K562 (cell line): ENCODE data around the gene DCAKD. TPM values are rescaled to one million over a fixed set of nuclear protein-coding genes. Genes with fewer than 3 reads are reported as not detected.

Source experiments
- ATAC-seq: fragments of 200-7000 bp; cut with Tn5 transposase; 3 replicates; pipeline ENCODE4 v1.9.1; 2020; ENCODE audit warnings: moderate library complexity
- BruUV-seq: library from RNA; stranded (reverse); fragments of 400-500 nt; replicated peaks from 2 replicates; lab custom pipeline; 2021; lab: Mats Ljungman, UMichigan
- CTCF ChIA-PET: fragments of 300-600 bp; formaldehyde crosslinking; extraction: SDS; loops from one replicate; lab custom pipeline; 2021; ENCODE audit warnings: low intra/inter-chr PET ratio; lab: Yijun Ruan, JAX
- POLR2A ChIA-PET: fragments of 300-600, 350-650 bp; sonication (Branson Sonifier 250); formaldehyde crosslinking; extraction: SDS; loops from one replicate; lab custom pipeline; 2021; ENCODE audit warnings: antibody characterized with exemption, inconsistent platforms; lab: Yijun Ruan, JAX
- DNase-seq, 4 experiments: peaks; one replicate each; pipeline versions ENCODE4 v3.0.0 to v3.0.0-alpha.2; 2011 to 2018; ENCODE audit warnings: low spot score in 3 of 4, mixed read lengths in 3 of 4; ENCODE audit errors: extremely low read depth in 1 of 4
- FAIRE-seq: peaks from 2 replicates; lab custom pipeline; 2011; peaks lifted over from hg19 to GRCh38; lab: Jason Lieb, UNC
- H2AFZ ChIP-seq: 2 replicates; pipeline ENCODE4 v1.6.0; 2011; ENCODE audit warnings: low read depth, low read length, control low read depth, inconsistent platforms
- H3K27ac ChIP-seq: fragments of 200-600 bp; 3 replicates; pipeline ENCODE4 v1.8.0; 2011; ENCODE audit warnings: low read depth, mild to moderate bottlenecking, control low read depth, inconsistent platforms, low read length, moderate library complexity, mixed read lengths; ENCODE audit errors: extremely low read depth
- H3K27me3 ChIP-seq, 2 experiments: fragments of 300-600 bp in 1 of 2; 2 replicates in 1 of 2; 3 replicates in 1 of 2; pipeline versions ENCODE4 v1.6.0 to v1.8.0; 2011; ENCODE audit warnings: inconsistent platforms in 2 of 2, low read length in 2 of 2, mild to moderate bottlenecking in 1 of 2, mixed read lengths in 1 of 2, moderate library complexity in 1 of 2; ENCODE audit not compliant: control insufficient read depth in 2 of 2, insufficient read depth in 2 of 2
- H3K36me3 ChIP-seq: fragments of 300-600 bp; 3 replicates; pipeline ENCODE4 v1.8.0; 2011; ENCODE audit warnings: mild to moderate bottlenecking, low read length, inconsistent platforms; ENCODE audit not compliant: control insufficient read depth, insufficient read depth
- H3K4me1 ChIP-seq, 2 experiments: fragments of 200-600 bp in 1 of 2; replicated peaks in 1 of 2; 2 replicates in 1 of 2; 3 replicates in 1 of 2; pipeline versions ENCODE4 v1.5.1 to v1.8.0; 2011; ENCODE audit warnings: inconsistent platforms in 2 of 2, low read length in 2 of 2, mild to moderate bottlenecking in 1 of 2, mixed read lengths in 1 of 2, moderate library complexity in 1 of 2; ENCODE audit not compliant: control insufficient read depth in 2 of 2, insufficient read depth in 2 of 2
- H3K4me2 ChIP-seq: 2 replicates; pipeline ENCODE4 v1.6.1; 2011; ENCODE audit warnings: low read length, control low read depth, inconsistent platforms, mixed read lengths; ENCODE audit not compliant: insufficient read depth
- H3K4me3 ChIP-seq: fragments of 200-600 bp; sonication (generic), shearing (Covaris generic); 2 replicates; pipeline ENCODE4 v1.5.1; 2016; ENCODE audit warnings: control low read depth, inconsistent platforms
- H3K79me2 ChIP-seq: fragments of 200-600 bp; 3 replicates; pipeline ENCODE4 v1.8.0; 2011; ENCODE audit warnings: low read length, inconsistent platforms; ENCODE audit not compliant: control insufficient read depth, insufficient read depth
- H3K9ac ChIP-seq, 2 experiments: 2 replicates each; pipeline versions ENCODE4 v1.6.0 to v1.6.1; 2011; ENCODE audit warnings: low read depth in 2 of 2, low read length in 2 of 2, control low read depth in 1 of 2, inconsistent platforms in 1 of 2, mild to moderate bottlenecking in 1 of 2, mixed read lengths in 1 of 2; ENCODE audit not compliant: insufficient read depth in 1 of 2
- H3K9me1 ChIP-seq: one replicate; pipeline ENCODE4 v1.6.0; 2011; ENCODE audit warnings: inconsistent platforms, mild to moderate bottlenecking, low read length, moderate library complexity; ENCODE audit not compliant: control insufficient read depth, insufficient read depth
- H3K9me3 ChIP-seq: replicated peaks from 2 replicates; pipeline ENCODE4 v1.5.1; 2011; ENCODE audit warnings: low read depth, low read length, inconsistent platforms; ENCODE audit not compliant: control insufficient read depth, insufficient read depth
- H4K20me1 ChIP-seq: replicated peaks from 2 replicates; pipeline ENCODE4 v1.6.1; 2011; ENCODE audit warnings: low read length, inconsistent platforms, mixed read lengths; ENCODE audit not compliant: control insufficient read depth, insufficient read depth
- CHCHD3 ChIP-seq: fragments of 250-450 bp; sonication (Bioruptor Pico); IDR thresholded peaks from 2 replicates; pipeline ENCODE4 v2.1.2; 2022; ENCODE audit warnings: mild to moderate bottlenecking
- E2F3 ChIP-seq: fragments of 250-450 bp; sonication (Bioruptor Pico); IDR thresholded peaks from 2 replicates; pipeline ENCODE4 v1.4.0; 2020; ENCODE audit warnings: mild to moderate bottlenecking
- E2F6 ChIP-seq, 2 experiments: IDR thresholded peaks; 2 replicates each; pipeline ENCODE4 v1.6.1; 2011; ENCODE audit warnings: borderline replicate concordance in 1 of 2, control low read depth in 1 of 2, low read depth in 1 of 2, low read length in 1 of 2, mild to moderate bottlenecking in 1 of 2, mixed read lengths in 1 of 2, moderate library complexity in 1 of 2; ENCODE audit not compliant: insufficient read depth in 1 of 2, insufficient read length in 1 of 2, poor library complexity in 1 of 2, severe bottlenecking in 1 of 2; ENCODE audit errors: extremely low read depth in 1 of 2
- HNRNPUL1 ChIP-seq: fragments of 200-400 bp; formaldehyde crosslinking; IDR thresholded peaks from 2 replicates; pipeline ENCODE4 v1.6.1; 2017; ENCODE audit warnings: low read length
- PHTF2 ChIP-seq: fragments of 250-450 bp; sonication (Bioruptor Pico); IDR thresholded peaks from 2 replicates; pipeline ENCODE4 v1.5.0; 2021; ENCODE audit warnings: mild to moderate bottlenecking
- PREB ChIP-seq: sonication (generic); formaldehyde crosslinking; IDR thresholded peaks from 2 replicates; pipeline ENCODE4 v1.8.1; 2023; ENCODE audit warnings: mild to moderate bottlenecking, missing genetic modification reagents
- ZMIZ1 ChIP-seq, 2 experiments: fragments of 150-350 bp in 1 of 2; IDR thresholded peaks; 2 replicates each; pipeline ENCODE4 v1.6.1; 2012 to 2016; ENCODE audit warnings: low read depth in 2 of 2, low read length in 2 of 2, mild to moderate bottlenecking in 1 of 2, moderate library complexity in 1 of 2
- WGBS: fragments of 100-300 bp; shearing (Covaris generic); methylation state at CpG from one replicate; pipeline ENCODE4 v1.1.6; 2016; ENCODE audit warnings: low coverage, mixed read lengths; ENCODE audit not compliant: insufficient coverage; ENCODE audit errors: missing lambda C conversion rate; 5-methylcytosine and 5-hydroxymethylcytosine counted together
- in situ Hi-C: fragments of 300-500 bp; cut with MboI; formaldehyde crosslinking; loops from 4 replicates; pipeline ENCODE4 v1.15.0; 2018; ENCODE audit warnings: inconsistent platforms, mixed read lengths
- intact Hi-C: fragments of 100-400 bp; cut with micrococcal nuclease; formaldehyde crosslinking; loops from 2 replicates; pipeline ENCODE4 v1.14.2; 2022
- polyA plus RNA-seq, 8 experiments: library from polyadenylated mRNA; depleted of rRNA in 4 of 8; stranded (reverse) in 5 of 8; unstranded in 3 of 8; fragments of >200 nt; fragmentation: Nextera tagmentation in 2 of 8; fragmentation: Illumina TruSeq in 1 of 8; extraction: Ambion mirVana in 2 of 8; extraction: Trizol in 1 of 8; gene quantifications; 2 replicates each; pipeline versions ENCODE4 v1.2.1 to v1.2.3, GENCODE V29; 2011 to 2014; ENCODE audit warnings: inconsistent platforms in 1 of 8, missing spikeins in 1 of 8
- total RNA-seq, 7 experiments: library from RNA; depleted of rRNA in 6 of 7; stranded (reverse); fragments of >200 nt in 6 of 7; fragmentation: Illumina TruSeq in 2 of 7; extraction: Trizol in 2 of 7; gene quantifications; 2 replicates each; pipeline versions ENCODE4 v1.2.1 to v1.2.3, GENCODE V29; 2011 to 2021; ENCODE audit warnings: low replicate concordance in 1 of 7

Gene DCAKD
- total and polyA plus RNA-seq, 9 of the 15 experiments (the other 6 are each of a cell fraction or from before 2014, with no cell fraction given) = 7.9 to 35.5 (median 21.4) TPM

- Histone ChIP-seq H3K9me3 (no peaks in the 10 kb centered on the region), H3K79me2 (peaks cover 92% of the 10 kb centered on the region), H3K9me1 (no peaks in the 10 kb centered on the region), H2AFZ (no peak overlapping the region), H3K36me3 (peaks cover 78% of the 10 kb centered on the region), H3K4me2 (no peak overlapping the region), H3K27me3 (no peaks in the 10 kb centered on the region), H3K4me1 (peaks cover 7% of the 10 kb centered on the region in 2 experiments; a peak in 4 of 5 replicates), H3K4me3 (no peak overlapping the region), H3K9ac (no peak overlapping the region), H4K20me1 (no peaks in the 10 kb centered on the region), H3K27ac (no peak overlapping the region)
- ChIA-PET CTCF (no interaction called here), POLR2A (interaction anchor here (0.6 to 1.6 kb wide), 4 partner anchors 10 to 287 kb away, joined by 3 read pairs; no protein-coding TSS in a partner anchor)
- intact Hi-C loops (no loop called here), in situ Hi-C loops (no loop called here)
- 95% methylated on average over 2 of the region's 2 CpGs for WGBS
- ATAC-seq (no peak), FAIRE-seq (no peak), DNase-seq (no peak)
- TSS peak; percentile 6 for BruUV-seq
- TF ChIP-seq HNRNPUL1 (no peak), E2F6 (IDR thresholded peaks at IDR 0.05; ENCODE audit: borderline replicate concordance in 1 of 2, extremely low read depth in 1 of 2, insufficient read depth in 1 of 2, insufficient read length in 1 of 2, low read depth in 1 of 2, low read length in 1 of 2, poor library complexity in 1 of 2, severe bottlenecking in 1 of 2) (no peak), ZMIZ1 (IDR thresholded peaks at IDR 0.05; ENCODE audit: low read depth in 2 of 2, low read length in 2 of 2) (no peak), E2F3 (CRISPR knock-in tag) (no peak), PHTF2 (CRISPR knock-in tag) (no peak), PREB (CRISPR knock-in tag) (no peak), CHCHD3 (CRISPR knock-in tag) (no peak)
Observed at GRCh38 chr17:45067637-45068036, 16.2 kb upstream of the DCAKD start.
